D341Med (cell line): ENCODE results near the gene PIK3IP1.
"Not testable (repeated sequence)": the region's sequence is repeated elsewhere in the genome, so short reads cannot be mapped to it uniquely, and the experiment has no call there.

ENCODE experiments used
- DNase-seq: peaks from one replicate; pipeline ENCODE4 v3.0.0; 2012; ENCODE audit warnings: low spot score

Gene PIK3IP1

GRCh38 chr22:31248965-31249958, 43.0 kb downstream of the PIK3IP1 start:
- no peak for DNase-seq

GRCh38 chr22:31248138-31248745, 44.0 kb downstream of the PIK3IP1 start:
- peak; percentile 88 for DNase-seq

GRCh38 chr22:31247726-31248125, 44.6 kb downstream of the PIK3IP1 start:
- DNase-seq, result peak; percentile 47

- DNase-seq, result no peak
Observed at GRCh38 chr22:31246687-31247086, 45.6 kb downstream of the PIK3IP1 start.

- DNase-seq, result not testable (repeated sequence)
Observed at GRCh38 chr22:31245998-31246397, 46.3 kb downstream of the PIK3IP1 start.

- DNase-seq, result no peak
Observed at GRCh38 chr22:31244943-31245451, 47.3 kb downstream of the PIK3IP1 start.

- no peak for DNase-seq
Observed at GRCh38 chr22:31244046-31244942, 48.0 kb downstream of the PIK3IP1 start.

GRCh38 chr22:31243339-31244045, 48.8 kb downstream of the PIK3IP1 start:
- no peak for DNase-seq

- no peak for DNase-seq
Observed at GRCh38 chr22:31241936-31242335, 50.4 kb downstream of the PIK3IP1 start.

GRCh38 chr22:31241200-31241599, 51.1 kb downstream of the PIK3IP1 start:
- DNase-seq, result no peak

GRCh38 chr22:31239771-31240370, 52.4 kb downstream of the PIK3IP1 start:
- DNase-seq, result no peak

GRCh38 chr22:31238057-31238456, 54.2 kb downstream of the PIK3IP1 start:
- DNase-seq, result no peak

GRCh38 chr22:31236044-31236443, 56.2 kb downstream of the PIK3IP1 start:
- not testable (repeated sequence) for DNase-seq

- no peak for DNase-seq
Observed at GRCh38 chr22:31235081-31235480, 57.2 kb downstream of the PIK3IP1 start.

- DNase-seq, result no peak
Observed at GRCh38 chr22:31233001-31233400, 59.3 kb downstream of the PIK3IP1 start.
